Mesothelial cell of epicardium (in vitro differentiated cells): Measurements from ENCODE around the gene DDTL. TPM values are rescaled to one million over a fixed set of nuclear protein-coding genes. Genes with fewer than 3 reads are reported as not detected.

Experiments used
- DNase-seq, 2 experiments: peaks; one replicate each; pipeline ENCODE4 v3.0.0; 2021; ENCODE audit warnings: low spot score in 2 of 2; ENCODE audit not compliant: unreplicated experiment in 2 of 2
- H3K27ac Mint-ChIP-seq: 2 replicates; pipeline ENCODE4 v1.8.0; 2021; ENCODE audit warnings: mixed read lengths
- H3K27me3 Mint-ChIP-seq: 2 replicates; pipeline ENCODE4 v1.8.0; 2021; ENCODE audit warnings: low read depth, mixed read lengths
- H3K36me3 Mint-ChIP-seq: 2 replicates; pipeline ENCODE4 v1.8.0; 2021; ENCODE audit warnings: mixed read lengths
- H3K4me1 Mint-ChIP-seq: 2 replicates; pipeline ENCODE4 v1.8.0; 2021; ENCODE audit warnings: mixed read lengths
- H3K4me3 Mint-ChIP-seq: 2 replicates; pipeline ENCODE4 v1.8.0; 2021; ENCODE audit warnings: mild to moderate bottlenecking, moderate library complexity, mixed read lengths
- H3K9me3 Mint-ChIP-seq: 2 replicates; pipeline ENCODE4 v1.8.0; 2021; ENCODE audit warnings: mixed read lengths
- CTCF ChIP-seq: fragments of 200-600 bp; sonication (generic); IDR thresholded peaks from one replicate; pipeline ENCODE4 v1.5.0; 2021; ENCODE audit warnings: antibody characterized with exemption; ENCODE audit not compliant: unreplicated experiment
- total RNA-seq: library from RNA; stranded (reverse); gene quantifications from 3 replicates; pipeline ENCODE4 v1.2.1, GENCODE V29; 2021

Gene DDTL
- total RNA-seq, 1 donor from 2014 or later = not detected

GRCh38 chr22:24021304-24021703 is 54.6 kb downstream of the DDTL start:
- no peak for DNase-seq
- Mint-ChIP-seq H3K4me1 (no peaks in the 10 kb centered on the region), H3K27me3 (no peaks in the 10 kb centered on the region), H3K36me3 (peaks cover 32% of the 10 kb centered on the region), H3K9me3 (peaks cover 30% of the 10 kb centered on the region), H3K4me3 (no peak overlapping the region), H3K27ac (no peak overlapping the region)
- no peak for TF ChIP-seq CTCF

Other genes with a start within 250 kb of the DDTL start
- 17.8 to 18.7 TPM (median 18.2 TPM) in 3 replicates for gene ZNF70, start 215.8 kb upstream of the DDTL start, total RNA-seq
- gene VPREB3, start 212.5 kb upstream of the DDTL start, total RNA-seq = 0.52 TPM in 1 of 3 replicates, not detected in the others
- gene C22orf15, start 203.9 kb upstream of the DDTL start, total RNA-seq = 0.36 to 0.82 TPM (median 0.52 TPM) in 3 replicates
- gene CHCHD10, start 198.9 kb upstream of the DDTL start, total RNA-seq = 56.6 to 61.9 TPM (median 61.8 TPM) in 3 replicates
- 510 to 566 TPM (median 528 TPM) in 3 replicates for gene MMP11, start 194.0 kb upstream of the DDTL start, total RNA-seq
- 182 to 192 TPM (median 184 TPM) in 3 replicates for gene SMARCB1, start 179.9 kb upstream of the DDTL start, total RNA-seq
- gene DERL3, start 127.9 kb upstream of the DDTL start, total RNA-seq = 23.5 to 25.8 TPM (median 24.8 TPM) in 3 replicates
- gene SLC2A11, start 109.0 kb upstream of the DDTL start, total RNA-seq = 98.7 to 112 TPM (median 99.0 TPM) in 3 replicates
- 916 to 949 TPM (median 925 TPM) in 3 replicates for gene MIF, start 72.5 kb upstream of the DDTL start, total RNA-seq
- 3.6 to 3.7 TPM (median 3.7 TPM) in 3 replicates for gene GSTT2B, start 5.7 kb upstream of the DDTL start, total RNA-seq
- gene DDT, start 7.6 kb downstream of the DDTL start, total RNA-seq = 80.0 to 85.3 TPM (median 80.3 TPM) in 3 replicates
- 0.29 TPM in 1 of 3 replicates, not detected in the others for gene GSTT2, start 13.2 kb downstream of the DDTL start, total RNA-seq
- gene GSTT4, start 38.6 kb downstream of the DDTL start, total RNA-seq = not detected in 3 replicates
- gene CABIN1, start 44.4 kb downstream of the DDTL start, total RNA-seq = 67.8 to 74.4 TPM (median 69.5 TPM) in 3 replicates
- 0.91 to 1.4 TPM (median 1.2 TPM) in 3 replicates for gene SUSD2, start 214.6 kb downstream of the DDTL start, total RNA-seq